ENCODE results near the gene KRTAP9-8. TPM values are rescaled to one million over a fixed set of nuclear protein-coding genes. Genes with fewer than 3 reads are reported as not detected.

KRTAP9-8 gene
- total and polyA plus RNA-seq, 2 of the 8 experiments (the other 6 are each of a cell fraction or from before 2014, with no cell fraction given), result not detected

GRCh38 chr17:41199421-41200078 lies 38.2 kb upstream of the KRTAP9-8 start:
- H3K18ac ChIP-seq (ENCODE audit: extremely low read depth, low read length), result no peak overlapping the region
- no peak for FAIRE-seq
- CTCF ChIA-PET (ENCODE audit: partially characterized antibody), result no interaction called here

More at GRCh38 chr17:41199421-41200078, 38.2 kb upstream of the KRTAP9-8 start:
- Histone ChIP-seq H3K23me2 (ENCODE audit: low read depth, low read length) (no peaks in the 10 kb centered on the region), H2BK20ac (ENCODE audit: low read length) (no peak overlapping the region), H3K27ac (ENCODE audit: low read depth, low read length) (no peak overlapping the region), H3K14ac (ENCODE audit: insufficient read length) (no peak overlapping the region), H2BK15ac (ENCODE audit: low read length) (no peak overlapping the region), H3K36me3 (ENCODE audit: control insufficient read depth in 2 of 4, insufficient read depth in 4 of 4, low read length in 3 of 4) (no peaks in the 10 kb centered on the region), H2AFZ (ENCODE audit: low read length) (no peak overlapping the region), H4K91ac (replicated peaks; ENCODE audit: insufficient read length, low read length) (no peak overlapping the region), H4K5ac (ENCODE audit: insufficient read length, low read depth, low read length) (no peak overlapping the region), H2AK5ac (ENCODE audit: low read depth, low read length) (no peak overlapping the region), H3K9ac (replicated peaks in 1 of 4; ENCODE audit: extremely low read depth in 1 of 4, low read depth in 3 of 4, low read length in 3 of 4) (no peak overlapping the region), H4K20me1 (replicated peaks in 1 of 2; ENCODE audit: control insufficient read depth in 1 of 2, insufficient read depth in 2 of 2, low read length in 2 of 2) (no peaks in the 10 kb centered on the region), H3K4ac (replicated peaks; ENCODE audit: insufficient read length, low read depth, low read length) (no peak overlapping the region), H3K27me3 (replicated peaks in 1 of 4; ENCODE audit: control insufficient read depth in 3 of 4, extremely low read depth in 1 of 4, insufficient read depth in 3 of 4, low read length in 3 of 4) (no peaks in the 10 kb centered on the region), H3K23ac (ENCODE audit: insufficient read length) (no peak overlapping the region), H4K8ac (ENCODE audit: extremely low read depth, insufficient read depth, low read length) (no peak overlapping the region), H3K9me3 (ENCODE audit: insufficient read depth in 2 of 2, low read depth in 1 of 2, low read length in 1 of 2) (0 out of 4 replicates have a peak, but pooled peaks cover 0 to 3% of the 10 kb centered on the region in 2 experiments), H2BK120ac (replicated peaks; ENCODE audit: low read depth, low read length) (no peak overlapping the region), H3K4me2 (ENCODE audit: insufficient read depth in 1 of 2, low read depth in 2 of 2, low read length in 2 of 2) (no peak overlapping the region), H3K4me1 (replicated peaks in 1 of 4; ENCODE audit: control insufficient read depth in 3 of 4, insufficient read depth in 4 of 4, low read length in 3 of 4) (no peaks in the 10 kb centered on the region), H3K79me2 (ENCODE audit: control insufficient read depth in 1 of 2, insufficient read depth in 2 of 2, low read length in 2 of 2) (no peaks in the 10 kb centered on the region), H2BK12ac (ENCODE audit: low read depth, low read length) (no peak overlapping the region), H3K56ac (replicated peaks; ENCODE audit: insufficient read length, low read depth, low read length) (no peak overlapping the region), H2BK5ac (ENCODE audit: low read depth, low read length) (no peak overlapping the region), H3K79me1 (ENCODE audit: low read depth, low read length) (no peaks in the 10 kb centered on the region), H3K4me3 (ENCODE audit: extremely low read depth in 1 of 4, insufficient read depth in 2 of 4, low read depth in 3 of 4, low read length in 4 of 4) (no peak overlapping the region)
- POLR2A ChIA-PET (ENCODE audit: partially characterized antibody), result no interaction called here
- WGBS, 2 experiments (ENCODE audit: extremely low coverage in 1 of 2, insufficient coverage in 1 of 2, insufficient read length in 1 of 2, insufficient replicate concordance in 2 of 2, low coverage in 1 of 2, low lambda C conversion rate in 2 of 2, missing lambda C conversion rate in 1 of 2), result 88% methylated on average over 2 of the region's 5 CpGs; no CpG with 5 or more reads in 1 of the 2 experiments
- DNase-seq (ENCODE audit: low read depth in 1 of 2, low spot score in 2 of 2), result no peak
- TF ChIP-seq JUN (IDR thresholded peaks at IDR 0.05; ENCODE audit: low read depth, low read length) (no peak), RBBP5 (IDR thresholded peaks at IDR 0.05; ENCODE audit: borderline replicate concordance, low read depth, low read length) (no peak), TAF1 (IDR thresholded peaks at IDR 0.05; ENCODE audit: low read depth, low read length) (no peak), SP4 (IDR thresholded peaks at IDR 0.05; ENCODE audit: low read length) (no peak), JUND (IDR thresholded peaks at IDR 0.05; ENCODE audit: low read length) (no peak), RXRA (IDR thresholded peaks at IDR 0.05; ENCODE audit: insufficient read depth, low read depth, low read length) (no peak), GABPA (IDR thresholded peaks at IDR 0.05; ENCODE audit: borderline replicate concordance, insufficient read depth, low read length) (no peak), KDM5A (IDR thresholded peaks at IDR 0.05; ENCODE audit: low read length) (no peak)
- TF ChIP-seq, protein P1, sequence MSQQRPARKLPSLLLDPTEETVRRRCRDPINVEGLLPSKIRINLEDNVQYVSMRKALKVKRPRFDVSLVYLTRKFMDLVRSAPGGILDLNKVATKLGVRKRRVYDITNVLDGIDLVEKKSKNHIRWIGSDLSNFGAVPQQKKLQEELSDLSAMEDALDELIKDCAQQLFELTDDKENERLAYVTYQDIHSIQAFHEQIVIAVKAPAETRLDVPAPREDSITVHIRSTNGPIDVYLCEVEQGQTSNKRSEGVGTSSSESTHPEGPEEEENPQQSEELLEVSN (IDR thresholded peaks at IDR 0.05), result no peak

All from H1 (cell line).